Subcutaneous preadipocyte (primary cell): Measurements from ENCODE around the gene OR2L13. TPM values are rescaled to one million over a fixed set of nuclear protein-coding genes. Genes with fewer than 3 reads are reported as not detected.

Experiments
- small RNA-seq: library from RNA; depleted of rRNA; stranded (forward); fragments of <200 nt; gene quantifications from one replicate; pipeline ENCODE3, GENCODE V24; 2012
- total RNA-seq: library from RNA; depleted of rRNA; stranded (reverse); fragments of >200 nt; gene quantifications from 2 replicates; pipeline ENCODE4 v1.2.3, GENCODE V29; 2012

The OR2L13 gene
- not detected in 2 replicates for total RNA-seq

GRCh38 chr1:248094884-248095283 lies at the start of gene OR2L13:
Gene OR2L13, plus strand, starts transcription at chr1:248095184. Its CDS starts 4,192 bp downstream, at chr1:248099376.

GRCh38 chr1:248046536-248046935 lies 48.4 kb upstream of the OR2L13 start, which contains the start of gene OR2L3:
Gene OR2L3, plus strand, starts transcription at chr1:248046836. Its CDS starts 13,846 bp downstream, at chr1:248060682.

GRCh38 chr1:248144513-248145198 lies 49.7 kb downstream of the OR2L13 start, which contains the start of gene OR2M5:
Gene OR2M5, plus strand, starts transcription at chr1:248145148. Its CDS starts 0 bp downstream, at chr1:248145148.

Small RNAs within 50 kb of the gene (small RNA-seq; reads per million reads assigned to genes)
- gene RF00019: not detected

Other genes starting within 250 kb of the OR2L13 start
- 0.98 and 4.0 TPM in 2 replicates for gene TRIM58, start 238.0 kb upstream of the OR2L13 start, total RNA-seq
- 0.20 and 3.7 TPM in 2 replicates for gene OR2W3, start 199.6 kb upstream of the OR2L13 start, total RNA-seq
- not detected in 2 replicates for gene OR2T8, start 174.9 kb upstream of the OR2L13 start, total RNA-seq
- not detected in 2 replicates for gene OR2AJ1, start 170.3 kb upstream of the OR2L13 start, total RNA-seq
- not detected in 2 replicates for gene OR2L8, start 146.3 kb upstream of the OR2L13 start, total RNA-seq
- gene OR2AK2, start 130.0 kb upstream of the OR2L13 start, total RNA-seq: not detected in 2 replicates
- not detected in 2 replicates for gene OR2L5, start 81.5 kb upstream of the OR2L13 start, total RNA-seq
- gene OR2L2, start 65.1 kb upstream of the OR2L13 start, total RNA-seq: under 0.01 TPM in 1 of 2 replicates, not detected in the other
- not detected in 2 replicates for gene OR2L3, start 48.3 kb upstream of the OR2L13 start, total RNA-seq
- gene OR2M5, start 50.0 kb downstream of the OR2L13 start, total RNA-seq: not detected in 2 replicates
- gene OR2M2, start 79.6 kb downstream of the OR2L13 start, total RNA-seq: not detected in 2 replicates
- gene OR2M3, start 102.1 kb downstream of the OR2L13 start, total RNA-seq: not detected in 2 replicates
- gene OR2M4, start 136.2 kb downstream of the OR2L13 start, total RNA-seq: not detected in 2 replicates
- gene OR2T33, start 182.8 kb downstream of the OR2L13 start, total RNA-seq: not detected in 2 replicates
- gene OR2T12, start 208.2 kb downstream of the OR2L13 start, total RNA-seq: not detected in 2 replicates
- gene OR2M7, start 229.4 kb downstream of the OR2L13 start, total RNA-seq: not detected in 2 replicates